HuH-7 (cell line): ENCODE data around the gene ZBTB22.
A peak's percentile ranks its signal among the peaks of the same experiment; 100 is the strongest.

Experiments
- DNase-seq: peaks from one replicate; pipeline ENCODE4 v3.0.0; 2011; ENCODE audit warnings: low spot score

The ZBTB22 gene

GRCh38 chr6:33330736-33331135 is 13.2 kb upstream of the ZBTB22 start:
- DNase-seq, result no peak

GRCh38 chr6:33329058-33329457 is 11.5 kb upstream of the ZBTB22 start:
- DNase-seq, result no peak

- no peak for DNase-seq
These were observed 6.6 kb upstream of the ZBTB22 start for GRCh38 chr6:33324125-33324524.

- DNase-seq, result no peak
These were observed 6.0 kb upstream of the ZBTB22 start for GRCh38 chr6:33323623-33323948.

GRCh38 chr6:33321227-33321626 is 3.7 kb upstream of the ZBTB22 start:
- no peak for DNase-seq

- DNase-seq, result no peak
These were observed 3.0 kb upstream of the ZBTB22 start for GRCh38 chr6:33320315-33321181.

GRCh38 chr6:33319939-33320314 is 2.4 kb upstream of the ZBTB22 start:
- no peak for DNase-seq

- DNase-seq, result no peak
These were observed 1.0 kb upstream of the ZBTB22 start for GRCh38 chr6:33318426-33319073.

- peak; percentile 55 for DNase-seq
These were observed 200 bp downstream of the ZBTB22 start for GRCh38 chr6:33317419-33317668.

- DNase-seq, result no peak
These were observed 733 bp downstream of the ZBTB22 start for GRCh38 chr6:33316603-33317418.

GRCh38 chr6:33315793-33316602 is 1.5 kb downstream of the ZBTB22 start:
- no peak for DNase-seq

GRCh38 chr6:33314943-33315792 is 2.4 kb downstream of the ZBTB22 start:
- no peak for DNase-seq

GRCh38 chr6:33314515-33314942 is 3.0 kb downstream of the ZBTB22 start:
- peak; percentile 61 for DNase-seq

GRCh38 chr6:33313709-33314514 is 3.6 kb downstream of the ZBTB22 start, which contains the start of gene TAPBP:
TAPBP (minus strand) TSS chr6:33314078; CDS start chr6:33314041, 37 bp downstream.
- peak; percentile 53 for DNase-seq

- DNase-seq, result peak; percentile 30
These were observed 4.3 kb downstream of the ZBTB22 start for GRCh38 chr6:33313105-33313708.

GRCh38 chr6:33312361-33313104 is 5.0 kb downstream of the ZBTB22 start:
- peak; percentile 78 for DNase-seq

- no peak for DNase-seq
These were observed 11.2 kb downstream of the ZBTB22 start for GRCh38 chr6:33306356-33306755.

GRCh38 chr6:33305052-33305451 is 12.5 kb downstream of the ZBTB22 start:
- no peak for DNase-seq

GRCh38 chr6:33304216-33304615 is 13.3 kb downstream of the ZBTB22 start:
- DNase-seq, result no peak
